Stimulated activated CD4-positive, alpha-beta T cell treated with anti-CD3 and anti-CD28 coated beads, Interleukin-1b, Interleukin-23, amount 100 ng/mL, for 48 hours (primary cell): ENCODE results near the gene G6PD.
"Not testable (repeated sequence)": the region's sequence is repeated elsewhere in the genome, so short reads cannot be mapped to it uniquely, and the experiment has no call there.

ENCODE experiments used
- DNase-seq: peaks from one replicate; pipeline ENCODE4 v3.0.0-alpha.2; 2020

Gene G6PD

GRCh38 chrX:154546354-154547244 lies at the start of gene G6PD:
TSS of gene G6PD (minus strand) at chrX:154546846. CDS start at chrX:154546155, 691 bp downstream.
- peak; percentile 77 for DNase-seq

GRCh38 chrX:154595559-154596249 lies 49.1 kb upstream of the G6PD start:
- DNase-seq = no peak

GRCh38 chrX:154594491-154594890 lies 47.8 kb upstream of the G6PD start:
- no peak for DNase-seq

GRCh38 chrX:154593201-154593600 lies 46.6 kb upstream of the G6PD start:
- no peak for DNase-seq

GRCh38 chrX:154592505-154592904 lies 45.9 kb upstream of the G6PD start:
- DNase-seq = no peak

GRCh38 chrX:154590415-154590814 lies 43.8 kb upstream of the G6PD start:
- DNase-seq = not testable (repeated sequence)

GRCh38 chrX:154584585-154585183 lies 38.0 kb upstream of the G6PD start, which contains the start of gene CTAG1A:
TSS of gene CTAG1A (plus strand) at chrX:154585133. CDS start at chrX:154585207, 74 bp downstream.
- not testable (repeated sequence) for DNase-seq

- DNase-seq = not testable (repeated sequence)
Measured at GRCh38 chrX:154582994-154583393, 36.3 kb upstream of the G6PD start.

GRCh38 chrX:154575076-154575475 lies 28.4 kb upstream of the G6PD start:
- not testable (repeated sequence) for DNase-seq

- not testable (repeated sequence) for DNase-seq
Measured at GRCh38 chrX:154573061-154573460, 26.4 kb upstream of the G6PD start.

- DNase-seq = not testable (repeated sequence)
Measured at GRCh38 chrX:154570361-154570760, 23.7 kb upstream of the G6PD start.

GRCh38 chrX:154562295-154562694 lies 15.6 kb upstream of the G6PD start:
- DNase-seq = not testable (repeated sequence)

- not testable (repeated sequence) for DNase-seq
Measured at GRCh38 chrX:154560326-154560725, 13.7 kb upstream of the G6PD start.

- not testable (repeated sequence) for DNase-seq
Measured at GRCh38 chrX:154558896-154559295, 12.2 kb upstream of the G6PD start.

- not testable (repeated sequence) for DNase-seq
Measured at GRCh38 chrX:154558060-154558690, 11.5 kb upstream of the G6PD start.

GRCh38 chrX:154552112-154552806 lies 5.6 kb upstream of the G6PD start:
- DNase-seq = not testable (repeated sequence)

GRCh38 chrX:154549766-154550165 lies 3.1 kb upstream of the G6PD start:
- DNase-seq = no peak

GRCh38 chrX:154548028-154548316 lies 1.3 kb upstream of the G6PD start:
- no peak for DNase-seq

GRCh38 chrX:154547245-154548027 lies 790 bp upstream of the G6PD start, which contains the start of gene IKBKG:
TSS of gene IKBKG (plus strand) at chrX:154547620. CDS start at chrX:154552003, 4,383 bp downstream.
- peak; percentile 87 for DNase-seq

GRCh38 chrX:154545673-154546274 lies 872 bp downstream of the G6PD start:
- DNase-seq = no peak
